Memory B cell (primary cell): ENCODE results near the gene RTKN2.
A peak's percentile ranks its signal among the peaks of the same experiment; 100 is the strongest.

ENCODE experiments used
- ATAC-seq: fragments of 150-1000 bp; cut with Tn5 transposase; 2 replicates; pipeline ENCODE4 v1.10.0; 2021; ENCODE audit warnings: low read depth, mild to moderate bottlenecking, moderate library complexity
- DNase-seq, 2 donors: peaks; one replicate each; pipeline ENCODE4 v3.0.0; 2022; ENCODE audit warnings: low spot score in 2 of 2
- H3K27ac Mint-ChIP-seq: one replicate; pipeline ENCODE4 v1.8.0; 2022; ENCODE audit warnings: mild to moderate bottlenecking, moderate library complexity, mixed read lengths
- H3K27me3 Mint-ChIP-seq: one replicate; pipeline ENCODE4 v1.8.0; 2022; ENCODE audit warnings: mixed read lengths
- H3K36me3 Mint-ChIP-seq: one replicate; pipeline ENCODE4 v1.8.0; 2022; ENCODE audit warnings: mild to moderate bottlenecking, mixed read lengths
- H3K4me1 Mint-ChIP-seq: one replicate; pipeline ENCODE4 v1.8.0; 2022; ENCODE audit warnings: mixed read lengths
- H3K4me3 Mint-ChIP-seq: one replicate; pipeline ENCODE4 v1.8.0; 2022; ENCODE audit warnings: mild to moderate bottlenecking, moderate library complexity, mixed read lengths
- H3K9me3 Mint-ChIP-seq: one replicate; pipeline ENCODE4 v1.8.0; 2022; ENCODE audit warnings: mixed read lengths

Gene RTKN2

DNA sequence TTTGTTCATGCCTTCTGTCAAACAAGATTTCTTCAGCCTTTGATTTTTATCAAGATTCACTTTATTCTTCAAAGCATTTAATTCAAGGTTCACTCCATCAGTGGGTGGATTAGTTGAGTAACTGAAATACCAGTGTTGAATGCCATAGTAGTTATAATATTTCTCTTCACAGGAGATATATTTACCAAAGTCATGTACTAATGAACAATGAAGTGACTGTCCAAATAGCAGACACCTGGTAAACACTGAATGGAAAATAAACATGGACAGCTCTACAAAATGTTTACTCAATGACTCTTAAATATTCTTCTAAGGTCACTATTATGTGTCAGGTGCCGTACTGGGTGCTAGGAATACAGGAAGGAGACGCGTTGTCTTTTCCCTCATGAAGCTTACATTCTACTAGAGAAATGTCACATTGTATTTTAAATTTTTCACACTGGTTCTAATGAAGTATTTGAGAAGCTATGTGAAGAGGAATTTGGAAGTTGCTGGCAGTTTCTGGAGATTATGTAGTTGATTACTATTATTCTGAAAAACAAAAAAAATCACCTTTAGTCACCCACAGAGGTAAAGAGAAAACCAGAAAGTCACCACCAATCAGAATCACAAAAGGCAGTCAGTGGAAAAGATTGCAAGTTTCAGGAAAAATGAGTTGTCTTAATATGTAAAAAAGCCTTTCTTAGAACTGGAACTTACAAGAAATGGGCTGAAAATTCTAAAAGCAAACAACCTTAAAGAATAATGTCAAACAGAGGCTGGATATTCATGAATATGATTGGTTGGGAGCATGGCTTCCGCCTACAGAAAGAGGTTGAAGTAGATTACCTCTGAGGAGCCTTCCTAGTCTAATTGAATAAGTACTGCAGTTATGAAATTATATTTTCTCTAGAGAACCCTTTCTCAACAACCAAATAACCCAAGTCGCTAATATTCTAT lies 84.5 kb downstream of the RTKN2 start:
- Mint-ChIP-seq H3K27me3 (no peaks in the 10 kb centered on the region), H3K36me3 (no peaks in the 10 kb centered on the region), H3K27ac (no peak overlapping the region), H3K4me1 (peaks cover 16% of the 10 kb centered on the region), H3K9me3 (no peaks in the 10 kb centered on the region), H3K4me3 (no peak overlapping the region)
- ATAC-seq (no peak), DNase-seq (no peak)

DNA sequence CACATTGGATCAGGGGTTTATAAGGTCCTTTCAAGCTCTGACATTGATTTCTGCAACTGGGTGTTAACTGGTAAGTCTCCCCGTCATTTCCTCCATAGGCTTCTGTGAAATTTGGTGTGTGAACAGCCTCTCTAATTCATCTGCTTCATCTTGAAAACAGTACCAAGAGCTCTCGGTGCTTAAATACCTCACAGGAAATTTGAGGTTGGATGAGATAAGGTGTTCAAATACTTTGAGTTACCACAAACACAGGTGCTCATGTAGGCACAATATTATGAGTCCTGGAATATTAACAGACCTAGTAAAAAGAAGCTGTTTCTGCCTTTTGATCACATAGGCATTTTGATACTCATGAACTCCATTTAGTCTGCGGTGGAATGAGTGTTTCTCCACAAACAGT lies 85.2 kb downstream of the RTKN2 start:
- peak; percentile 79 for ATAC-seq
- Mint-ChIP-seq H3K27me3 (no peaks in the 10 kb centered on the region), H3K9me3 (no peaks in the 10 kb centered on the region), H3K4me3 (no peak overlapping the region), H3K27ac (no peak overlapping the region), H3K36me3 (no peaks in the 10 kb centered on the region), H3K4me1 (peaks cover 16% of the 10 kb centered on the region)
- DNase-seq, result peak in 1 of 2 donors; percentile 3

DNA sequence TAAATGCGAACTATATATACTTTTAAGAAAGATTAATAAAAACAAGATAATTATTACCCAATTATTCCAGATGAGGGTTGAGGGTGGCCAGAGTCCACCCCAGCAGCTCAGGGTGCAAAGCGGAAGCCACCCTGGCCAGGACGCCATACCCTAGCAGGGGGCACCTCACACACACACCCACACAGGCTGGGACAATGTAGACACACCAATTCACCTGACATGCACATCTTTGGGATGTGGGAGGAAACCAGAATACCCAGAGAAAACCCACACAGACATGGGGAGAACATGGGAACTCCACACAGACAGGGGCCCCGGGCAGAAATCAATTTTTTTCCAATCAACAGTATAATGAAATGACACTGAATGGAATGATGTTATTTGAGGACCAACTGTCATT lies 86.0 kb downstream of the RTKN2 start:
- H3K27me3 Mint-ChIP-seq, result no peaks in the 10 kb centered on the region
- H3K4me1 Mint-ChIP-seq, result peaks cover 16% of the 10 kb centered on the region
- H3K4me3 Mint-ChIP-seq, result no peak overlapping the region
- no peaks in the 10 kb centered on the region for H3K9me3 Mint-ChIP-seq
- no peak for DNase-seq
- no peaks in the 10 kb centered on the region for H3K36me3 Mint-ChIP-seq
- no peak overlapping the region for H3K27ac Mint-ChIP-seq
- no peak for ATAC-seq

DNA sequence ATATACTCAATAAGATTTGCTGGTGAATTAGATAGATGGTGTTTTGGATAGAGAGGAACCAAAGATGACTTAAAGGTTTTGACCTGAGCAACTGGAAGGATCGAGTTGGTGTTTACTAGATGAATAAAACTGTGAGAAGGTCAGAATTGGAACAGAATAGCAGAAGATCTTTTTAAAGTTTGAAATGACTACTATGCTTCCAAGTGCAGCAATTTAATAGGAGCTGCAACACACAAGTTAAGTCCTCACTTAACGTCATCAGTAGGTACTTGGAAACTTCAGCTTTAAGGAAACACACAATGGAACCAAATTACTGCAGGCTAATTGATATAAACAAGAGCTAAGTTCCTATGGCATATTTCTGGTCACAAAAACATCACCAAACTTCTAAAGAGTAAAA lies 86.5 kb downstream of the RTKN2 start:
- Mint-ChIP-seq H3K4me3 (no peak overlapping the region), H3K27ac (peak overlapping the region; percentile 52), H3K36me3 (no peaks in the 10 kb centered on the region), H3K27me3 (no peaks in the 10 kb centered on the region), H3K9me3 (peaks cover 1% of the 10 kb centered on the region), H3K4me1 (peaks cover 16% of the 10 kb centered on the region)
- ATAC-seq, result no peak
- DNase-seq, result no peak

DNA sequence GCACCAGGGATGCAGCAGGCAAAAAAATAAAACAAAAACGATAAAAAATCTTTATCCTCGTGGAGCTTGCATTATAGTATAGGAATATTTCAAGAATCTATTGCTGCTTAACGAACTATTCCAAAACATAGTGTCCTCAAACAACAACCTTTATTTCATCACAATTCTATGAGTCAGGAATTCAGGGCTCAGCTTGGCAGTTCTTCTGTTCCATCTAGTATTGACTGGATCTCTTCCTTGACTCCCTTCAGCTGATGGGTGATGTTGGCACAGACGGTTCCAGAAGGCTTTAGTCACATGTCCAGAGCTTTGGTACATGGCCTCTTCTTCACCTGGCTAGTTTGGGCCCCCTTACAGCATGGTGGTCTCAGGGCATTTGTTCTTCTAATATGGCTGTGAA lies 88.0 kb downstream of the RTKN2 start:
- no peaks in the 10 kb centered on the region for H3K36me3 Mint-ChIP-seq
- peaks cover 9% of the 10 kb centered on the region for H3K4me1 Mint-ChIP-seq
- no peak for DNase-seq

DNA sequence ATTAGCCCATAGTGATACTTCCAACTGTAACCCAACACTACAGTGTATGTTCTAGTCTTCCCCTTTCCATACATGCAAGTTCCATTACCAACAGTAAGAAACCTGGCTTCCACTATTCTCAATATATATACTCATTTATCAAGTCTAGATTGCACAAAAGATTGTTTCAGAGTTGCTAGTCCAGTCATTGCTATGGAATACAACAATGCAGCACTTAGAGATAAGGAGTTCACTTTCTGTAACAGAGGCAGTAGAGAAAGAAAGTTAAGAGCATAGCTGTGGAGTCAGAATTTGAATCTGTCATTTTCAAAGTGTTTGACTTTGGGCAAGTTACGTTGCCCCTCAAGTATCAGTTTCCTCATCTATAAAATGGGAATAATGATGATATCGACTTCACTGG lies 90.1 kb downstream of the RTKN2 start:
- Mint-ChIP-seq H3K9me3 (peaks cover 1% of the 10 kb centered on the region), H3K4me1 (peaks cover 3% of the 10 kb centered on the region), H3K27ac (no peak overlapping the region), H3K27me3 (no peaks in the 10 kb centered on the region), H3K4me3 (no peak overlapping the region), H3K36me3 (no peaks in the 10 kb centered on the region)
- no peak for ATAC-seq
- DNase-seq, result no peak

More for the DNA sequence above, 88.0 kb downstream of the RTKN2 start:
- H3K4me3 Mint-ChIP-seq, result no peak overlapping the region
- H3K27me3 Mint-ChIP-seq, result no peaks in the 10 kb centered on the region
- peaks cover 1% of the 10 kb centered on the region for H3K9me3 Mint-ChIP-seq
- H3K27ac Mint-ChIP-seq, result no peak overlapping the region
- ATAC-seq, result no peak

DNA sequence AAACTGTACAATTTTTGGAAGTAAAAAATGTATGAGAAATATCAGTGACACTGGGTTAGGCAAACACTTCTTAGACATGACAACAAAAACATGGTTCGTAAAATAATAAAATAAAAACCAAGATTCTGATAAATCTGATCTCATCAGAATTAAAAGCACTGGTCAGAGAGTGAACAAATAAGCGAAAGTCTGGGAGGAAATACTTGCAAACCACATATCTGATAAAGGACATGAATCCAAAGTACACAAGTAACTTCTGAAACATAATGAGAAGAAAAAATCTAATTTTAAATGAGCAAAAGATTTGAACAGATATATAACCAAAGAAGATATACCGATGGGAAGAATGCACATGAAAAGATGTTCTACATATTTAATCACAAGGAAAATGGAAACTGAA lies 91.5 kb downstream of the RTKN2 start:
- Mint-ChIP-seq H3K27ac (no peak overlapping the region), H3K4me1 (no peaks in the 10 kb centered on the region), H3K9me3 (peaks cover 11% of the 10 kb centered on the region), H3K4me3 (no peak overlapping the region), H3K36me3 (peaks cover 7% of the 10 kb centered on the region), H3K27me3 (no peaks in the 10 kb centered on the region)
- DNase-seq, result no peak
- ATAC-seq, result no peak

DNA sequence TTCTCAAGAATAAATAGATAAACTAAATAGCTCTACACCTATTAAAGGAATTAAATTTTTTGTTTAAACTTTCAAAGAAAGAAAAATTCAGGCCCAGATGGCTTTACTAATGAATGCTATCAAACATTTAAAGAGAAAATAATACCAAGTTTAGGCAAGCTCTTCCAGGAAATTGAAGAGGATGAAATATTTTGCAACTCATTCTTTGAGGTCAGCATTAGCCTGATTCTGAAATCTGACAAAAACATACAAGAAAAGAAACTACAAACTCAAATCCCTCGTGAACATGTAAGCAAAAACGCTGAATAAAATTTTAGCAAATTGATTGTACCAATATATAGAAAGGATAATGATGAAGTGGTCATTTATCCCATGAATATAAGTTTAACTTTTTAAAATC lies 93.4 kb downstream of the RTKN2 start:
- H3K27me3 Mint-ChIP-seq, result no peaks in the 10 kb centered on the region
- H3K4me1 Mint-ChIP-seq, result peaks cover 2% of the 10 kb centered on the region

DNA sequence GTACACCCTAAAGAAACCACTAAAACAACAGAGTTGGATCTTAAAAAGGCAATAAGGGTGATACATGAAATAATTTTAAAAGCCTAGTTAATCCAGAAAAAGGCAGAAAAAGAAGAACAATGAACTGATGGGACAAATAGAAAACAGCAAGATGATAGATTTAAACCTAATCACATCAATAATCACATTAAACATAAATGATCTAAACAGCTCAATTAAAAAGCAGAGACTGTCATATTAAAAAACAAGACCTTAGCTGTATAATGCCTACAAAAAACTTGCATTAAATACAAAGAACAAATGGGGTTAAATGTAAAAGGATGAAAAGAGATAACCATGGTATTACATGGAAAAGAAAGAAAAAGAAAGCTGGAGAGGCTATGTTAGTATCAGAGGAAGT lies 96.2 kb downstream of the RTKN2 start:
- Mint-ChIP-seq H3K27ac (no peak overlapping the region), H3K4me3 (no peak overlapping the region), H3K4me1 (peaks cover 2% of the 10 kb centered on the region), H3K36me3 (peaks cover 7% of the 10 kb centered on the region), H3K9me3 (peaks cover 11% of the 10 kb centered on the region), H3K27me3 (no peaks in the 10 kb centered on the region)
- ATAC-seq, result no peak
- DNase-seq, result no peak

More for the DNA sequence above, 93.4 kb downstream of the RTKN2 start:
- Mint-ChIP-seq H3K36me3 (peaks cover 7% of the 10 kb centered on the region), H3K4me3 (no peak overlapping the region), H3K27ac (no peak overlapping the region), H3K9me3 (peaks cover 12% of the 10 kb centered on the region)
- no peak for DNase-seq
- ATAC-seq, result no peak

DNA sequence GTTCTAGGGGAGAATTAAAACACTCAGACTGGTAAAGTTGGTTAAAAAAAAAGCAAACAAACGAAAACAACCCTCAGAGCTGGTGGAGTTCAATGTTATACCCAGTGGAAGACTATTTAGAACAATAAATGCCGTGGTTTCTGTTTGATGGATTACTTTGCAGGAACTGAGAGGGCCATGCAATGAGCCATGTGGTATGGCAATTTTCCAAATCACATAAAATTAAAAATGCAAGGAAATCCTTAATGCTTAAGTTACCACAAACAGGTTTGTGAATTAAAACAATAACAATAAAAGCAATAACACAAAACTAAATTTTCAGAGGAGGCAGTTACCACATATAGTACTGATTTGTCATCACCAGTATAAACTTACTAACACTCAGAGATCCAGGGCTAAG lies 96.9 kb downstream of the RTKN2 start:
- ATAC-seq (no peak), DNase-seq (no peak)
- H3K36me3 Mint-ChIP-seq, result peaks cover 7% of the 10 kb centered on the region
- H3K27ac Mint-ChIP-seq, result no peak overlapping the region
- H3K27me3 Mint-ChIP-seq, result no peaks in the 10 kb centered on the region
- H3K4me1 Mint-ChIP-seq, result peaks cover 7% of the 10 kb centered on the region
- H3K4me3 Mint-ChIP-seq, result no peak overlapping the region
- peaks cover 10% of the 10 kb centered on the region for H3K9me3 Mint-ChIP-seq

DNA sequence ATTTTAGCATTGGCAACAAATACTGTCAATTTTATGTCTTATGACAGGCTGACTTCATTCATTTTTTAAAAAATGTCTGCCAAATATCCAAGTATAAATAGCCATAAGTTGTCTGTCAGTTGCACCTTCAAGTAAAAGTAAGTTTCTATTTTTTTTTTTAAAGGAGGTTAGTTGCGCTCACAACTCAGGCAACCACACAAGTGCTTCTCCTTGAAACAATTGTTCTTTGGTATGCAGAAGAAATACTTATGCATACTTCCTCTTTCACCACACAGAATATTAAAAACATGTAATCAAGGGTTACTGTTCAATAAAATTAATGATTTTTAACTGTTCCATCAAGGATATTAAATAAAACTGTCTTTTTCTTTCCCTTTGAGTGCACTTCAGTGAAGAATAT lies 97.9 kb downstream of the RTKN2 start:
- DNase-seq (no peak), ATAC-seq (peak; percentile 46)
- Mint-ChIP-seq H3K27ac (no peak overlapping the region), H3K27me3 (no peaks in the 10 kb centered on the region), H3K4me1 (peaks cover 9% of the 10 kb centered on the region), H3K9me3 (peaks cover 10% of the 10 kb centered on the region), H3K36me3 (peaks cover 7% of the 10 kb centered on the region), H3K4me3 (no peak overlapping the region)

DNA sequence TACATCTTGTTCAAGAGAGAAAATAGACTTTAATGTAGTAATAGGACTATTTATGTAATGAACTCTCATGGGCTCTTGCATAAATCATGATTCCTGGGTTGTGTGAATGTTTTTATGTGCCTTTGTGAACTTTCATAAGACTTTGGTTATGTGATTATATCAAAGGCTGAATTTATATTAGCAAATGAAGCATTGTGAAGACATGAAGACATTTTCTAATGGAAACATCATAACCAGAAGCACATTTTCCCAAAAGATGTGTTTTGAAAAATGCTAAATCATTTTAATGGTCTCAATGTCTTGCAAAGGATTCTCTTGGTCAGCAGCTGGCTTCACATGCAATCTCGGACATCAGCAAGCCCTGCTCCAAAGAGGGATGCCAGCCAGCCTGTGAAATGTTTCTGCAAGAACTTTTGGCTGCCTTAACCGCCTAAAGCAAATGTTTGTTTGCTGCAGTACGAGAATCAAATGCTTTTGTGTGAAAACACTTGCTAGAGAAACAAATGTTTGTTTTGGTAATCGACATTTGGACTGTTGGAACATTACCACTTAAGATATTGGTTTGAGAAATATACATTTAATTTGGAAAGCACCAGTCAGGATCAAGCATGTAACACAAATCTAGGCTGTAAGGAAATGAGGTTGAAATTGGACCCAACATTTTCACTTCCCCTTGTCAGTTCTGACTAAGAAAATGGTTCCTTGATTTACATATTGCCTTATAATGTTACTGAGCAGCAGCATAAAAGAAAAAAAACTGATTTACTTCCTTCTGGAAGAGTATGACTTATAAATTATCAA lies 102.1 kb downstream of the RTKN2 start:
- H3K9me3 Mint-ChIP-seq, result no peaks in the 10 kb centered on the region

DNA sequence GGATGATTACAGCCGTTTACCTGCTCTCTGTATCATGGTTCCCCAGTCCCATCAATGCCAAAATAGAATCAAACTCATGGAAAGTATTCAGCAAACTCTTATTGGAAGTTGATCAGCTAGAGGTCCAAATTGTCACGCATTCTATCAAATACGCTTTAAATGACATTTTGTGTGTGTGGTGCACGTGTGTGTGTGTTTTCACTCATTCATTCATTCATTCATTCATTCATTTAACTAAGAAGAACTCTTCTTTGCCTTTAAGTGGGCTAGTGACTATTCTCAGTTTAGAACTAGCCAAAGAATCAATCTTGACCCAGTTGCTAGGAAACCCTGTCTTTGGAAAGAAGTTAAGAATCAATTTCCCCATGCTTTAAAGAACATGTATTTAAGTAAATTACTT lies 102.8 kb downstream of the RTKN2 start:
- Mint-ChIP-seq H3K4me3 (no peak overlapping the region), H3K27me3 (no peaks in the 10 kb centered on the region), H3K36me3 (no peaks in the 10 kb centered on the region), H3K4me1 (peaks cover 7% of the 10 kb centered on the region), H3K27ac (no peak overlapping the region), H3K9me3 (no peaks in the 10 kb centered on the region)
- ATAC-seq, result no peak
- DNase-seq, result no peak

More for the DNA sequence above, 102.1 kb downstream of the RTKN2 start:
- H3K36me3 Mint-ChIP-seq, result no peaks in the 10 kb centered on the region
- ATAC-seq (peak; percentile 97), DNase-seq (peak in 1 of 2 donors; percentile 22)
- H3K27me3 Mint-ChIP-seq, result no peaks in the 10 kb centered on the region
- H3K4me1 Mint-ChIP-seq, result peaks cover 9% of the 10 kb centered on the region
- H3K27ac Mint-ChIP-seq, result peak overlapping the region; percentile 81
- H3K4me3 Mint-ChIP-seq, result peak overlapping the region; percentile 60

DNA sequence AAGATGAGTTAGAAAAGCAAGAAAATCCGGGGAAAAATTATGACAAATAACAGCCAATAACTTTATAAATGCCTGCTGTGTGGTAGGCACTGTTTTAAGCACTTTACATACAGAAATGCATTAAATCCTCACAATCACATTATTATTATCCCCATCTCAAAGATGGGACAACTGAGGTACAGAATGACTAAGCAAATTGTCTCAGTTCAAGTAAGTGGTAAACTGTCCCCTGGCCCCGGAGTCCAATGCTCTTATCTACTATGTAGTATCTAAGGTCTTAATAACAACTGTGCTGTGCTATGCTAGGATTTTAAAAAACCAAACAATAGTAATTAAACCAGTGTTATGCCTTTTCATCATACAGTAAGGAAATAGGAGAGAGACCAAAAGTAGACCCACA lies 105.6 kb downstream of the RTKN2 start:
- Mint-ChIP-seq H3K27me3 (no peaks in the 10 kb centered on the region), H3K4me3 (no peak overlapping the region), H3K27ac (no peak overlapping the region), H3K9me3 (no peaks in the 10 kb centered on the region), H3K4me1 (peaks cover 14% of the 10 kb centered on the region), H3K36me3 (no peaks in the 10 kb centered on the region)
- no peak for ATAC-seq
- no peak for DNase-seq
